ENCODE results near the gene AGMAT. TPM values are rescaled to one million over a fixed set of nuclear protein-coding genes. Genes with fewer than 3 reads are reported as not detected.

AGMAT gene
- total RNA-seq, 8 experiments from 2014 or later: 0.14 to 1.2 (median 0.65) TPM

GRCh38 chr1:15541231-15541792 is 43.5 kb downstream of the AGMAT start:
- H3K27ac ChIP-seq: no peak overlapping the region
- 67 to 100% (median 84%) methylated on average over 2 to 4 of the region's 4 CpGs; no CpG with 5 or more reads in 1 of the 10 experiments for WGBS, 10 experiments
- no peak for ATAC-seq (replicated peaks in 6 of 8)
- in situ Hi-C loops (cut with MboI; ENCODE audit: low pct_unique_long_range_greater_than_20kb in 2 of 9, low sequenced_read_pairs in 9 of 9, unreplicated experiment in 9 of 9): no loop called here
- H3K4me1 ChIP-seq (replicated peaks in 1 of 2): no peaks in the 10 kb centered on the region
- H3K4me3 ChIP-seq: no peak overlapping the region

GRCh38 chr1:15540186-15540585 is 44.7 kb downstream of the AGMAT start:
- ATAC-seq (replicated peaks in 6 of 8): no peak
- 80 to 100% (median 93%) methylated on average over 1 to 8 of the region's 8 CpGs; no CpG with 5 or more reads in 1 of the 10 experiments for WGBS, 10 experiments
- in situ Hi-C loops (cut with MboI; ENCODE audit: low pct_unique_long_range_greater_than_20kb in 2 of 9, low sequenced_read_pairs in 9 of 9, unreplicated experiment in 9 of 9): no loop called here
- Histone ChIP-seq H3K4me3 (no peak overlapping the region), H3K4me1 (replicated peaks in 1 of 2) (no peaks in the 10 kb centered on the region), H3K27ac (no peak overlapping the region)

GRCh38 chr1:15538771-15539170 is 46.1 kb downstream of the AGMAT start:
- WGBS, 10 experiments: 34 to 100% (median 86%) methylated on average over 1 to 6 of the region's 6 CpGs
- in situ Hi-C loops (cut with MboI; ENCODE audit: low pct_unique_long_range_greater_than_20kb in 2 of 9, low sequenced_read_pairs in 9 of 9, unreplicated experiment in 9 of 9): no loop called here
- peak in 3 of 8 experiments; percentile 31 to 89 (median 73) for ATAC-seq (replicated peaks in 6 of 8)
- Histone ChIP-seq H3K4me3 (no peak overlapping the region), H3K4me1 (replicated peaks in 1 of 2) (no peaks in the 10 kb centered on the region), H3K27ac (no peak overlapping the region)

GRCh38 chr1:15531682-15532081 is 53.2 kb downstream of the AGMAT start:
- peaks cover 0 to 6% of the 10 kb centered on the region in 2 donors for H3K4me1 ChIP-seq (replicated peaks in 1 of 2)
- in situ Hi-C loops (cut with MboI; ENCODE audit: low pct_unique_long_range_greater_than_20kb in 2 of 9, low sequenced_read_pairs in 9 of 9, unreplicated experiment in 9 of 9): no loop called here
- no peak for ATAC-seq (replicated peaks in 6 of 8)
- no peak overlapping the region for H3K27ac ChIP-seq
- no peak overlapping the region for H3K4me3 ChIP-seq
- WGBS, 10 experiments: 71 to 100% (median 99%) methylated on average over 1 to 2 of the region's 2 CpGs

- no peak for ATAC-seq (replicated peaks in 6 of 8)
- H3K4me1 ChIP-seq (replicated peaks in 1 of 2): peaks cover 0 to 6% of the 10 kb centered on the region in 2 donors
- in situ Hi-C loops (cut with MboI; ENCODE audit: low pct_unique_long_range_greater_than_20kb in 2 of 9, low sequenced_read_pairs in 9 of 9, unreplicated experiment in 9 of 9): no loop called here
- H3K4me3 ChIP-seq: no peak overlapping the region
- 60 to 100% (median 96%) methylated on average over 1 to 4 of the region's 4 CpGs; no CpG with 5 or more reads in 1 of the 10 experiments for WGBS, 10 experiments
- no peak overlapping the region for H3K27ac ChIP-seq
These were observed 53.8 kb downstream of the AGMAT start for GRCh38 chr1:15531003-15531402.

GRCh38 chr1:15526490-15527339 is 58.1 kb downstream of the AGMAT start, which contains the start of gene DNAJC16:
DNAJC16 (plus strand) TSS chr1:15526848; CDS start chr1:15529106, 2,258 bp downstream.
- in situ Hi-C loops (cut with MboI; ENCODE audit: low pct_unique_long_range_greater_than_20kb in 2 of 9, low sequenced_read_pairs in 9 of 9, unreplicated experiment in 9 of 9): no loop called here
- H3K27ac ChIP-seq: peak within 1 kb of the TSS; percentile 83 to 94

GRCh38 chr1:15526021-15526489 is 58.8 kb downstream of the AGMAT start:
- Histone ChIP-seq H3K4me1 (replicated peaks in 1 of 2) (peaks cover 7 to 17% of the 10 kb centered on the region in 2 donors), H3K4me3 (peak overlapping the region; percentile 60 to 92 (median 81)), H3K27ac (no peak overlapping the region)
- ATAC-seq (replicated peaks in 6 of 8): no peak
- 0 to 71% (median 12%) methylated on average over 1 to 9 of the region's 9 CpGs; no CpG with 5 or more reads in 2 of the 10 experiments for WGBS, 10 experiments
- in situ Hi-C loops (cut with MboI; ENCODE audit: low pct_unique_long_range_greater_than_20kb in 2 of 9, low sequenced_read_pairs in 9 of 9, unreplicated experiment in 9 of 9): no loop called here

More at GRCh38 chr1:15526490-15527339, 58.1 kb downstream of the AGMAT start, which contains the start of gene DNAJC16:
- H3K4me3 ChIP-seq: peak within 1 kb of the TSS; percentile 60 to 92 (median 81)
- peaks cover 7 to 17% of the 10 kb centered on the region in 2 donors for H3K4me1 ChIP-seq (replicated peaks in 1 of 2)
- whole genome bisulfite sequencing, 10 experiments: 0 to 2% (median 0%) methylated on average over 2 to 35 of the region's 65 CpGs; no CpG with 5 or more reads in 3 of the 10 experiments
- ATAC-seq (replicated peaks in 6 of 8): peak; percentile 58 to 77 (median 68)

GRCh38 chr1:15525050-15526020 is 59.5 kb downstream of the AGMAT start:
- in situ Hi-C loops (cut with MboI; ENCODE audit: low pct_unique_long_range_greater_than_20kb in 2 of 9, low sequenced_read_pairs in 9 of 9, unreplicated experiment in 9 of 9): no loop called here
- Histone ChIP-seq H3K27ac (peak overlapping the region; percentile 42 to 45), H3K4me1 (replicated peaks in 1 of 2) (peaks cover 7 to 17% of the 10 kb centered on the region in 2 donors), H3K4me3 (peak overlapping the region; percentile 60 to 92 (median 76))
- ATAC-seq (replicated peaks in 6 of 8): peak; percentile 31 to 59 (median 52)
- 0 to 16% (median 3%) methylated on average over 1 to 15 of the region's 40 CpGs for WGBS, 10 experiments

- ATAC-seq (replicated peaks in 6 of 8): peak; percentile 22 to 64 (median 60)
- Histone ChIP-seq H3K27ac (peak overlapping the region; percentile 94 to 99), H3K4me3 (peak overlapping the region; percentile 60 to 92 (median 76)), H3K4me1 (replicated peaks in 1 of 2) (peaks cover 7 to 17% of the 10 kb centered on the region in 2 donors)
- no CpG with 5 or more reads among the region's 88 CpGs for WGBS, 10 experiments
- in situ Hi-C loops (cut with MboI; ENCODE audit: low pct_unique_long_range_greater_than_20kb in 2 of 9, low sequenced_read_pairs in 9 of 9, unreplicated experiment in 9 of 9): no loop called here
These were observed 60.4 kb downstream of the AGMAT start for GRCh38 chr1:15524283-15525049.

GRCh38 chr1:15524021-15524282 is 60.9 kb downstream of the AGMAT start, which contains the start of gene CASP9:
CASP9 (minus strand) TSS chr1:15524215; CDS start chr1:15524200, 15 bp downstream.
- Histone ChIP-seq H3K4me3 (peak within 1 kb of the TSS; percentile 60 to 92 (median 76)), H3K27ac (peak within 1 kb of the TSS; percentile 94 to 99), H3K4me1 (replicated peaks in 1 of 2) (peaks cover 7 to 17% of the 10 kb centered on the region in 2 donors)
- no peak for ATAC-seq (replicated peaks in 6 of 8)
- WGBS, 10 experiments: 0% methylated on average over 2 to 5 of the region's 27 CpGs; no CpG with 5 or more reads in 8 of the 10 experiments
- in situ Hi-C loops (cut with MboI; ENCODE audit: low pct_unique_long_range_greater_than_20kb in 2 of 9, low sequenced_read_pairs in 9 of 9, unreplicated experiment in 9 of 9): no loop called here

GRCh38 chr1:15523104-15524020 is 61.5 kb downstream of the AGMAT start:
- in situ Hi-C loops (cut with MboI; ENCODE audit: low pct_unique_long_range_greater_than_20kb in 2 of 9, low sequenced_read_pairs in 9 of 9, unreplicated experiment in 9 of 9): no loop called here
- 0 to 100% (median 55%) methylated on average over 1 to 18 of the region's 18 CpGs; no CpG with 5 or more reads in 1 of the 10 experiments for WGBS, 10 experiments
- peak overlapping the region; percentile 60 to 92 (median 76) for H3K4me3 ChIP-seq
- ATAC-seq (replicated peaks in 6 of 8): no peak
- H3K27ac ChIP-seq: peak overlapping the region; percentile 74 to 78
- H3K4me1 ChIP-seq (replicated peaks in 1 of 2): peaks cover 7 to 17% of the 10 kb centered on the region in 2 donors
